DOHH2 (cell line): ENCODE measurements around the gene PALM2AKAP2.

Experiments
- EZH2phosphoT487 ChIP-seq: fragments of 200-600 bp; sonication (generic); IDR thresholded peaks from 2 replicates; pipeline ENCODE4 v1.6.1; 2017; ENCODE audit warnings: borderline replicate concordance, mild to moderate bottlenecking, antibody characterized with exemption, low read length, moderate library complexity, mixed read lengths
- TF ChIP-seq, protein P1 (sequence below): fragments of 200-600 bp; sonication (generic); IDR thresholded peaks from one replicate; pipeline ENCODE4 v1.5.1; 2014; ENCODE audit warnings: antibody characterized with exemption, mild to moderate bottlenecking, low read depth, low read length; ENCODE audit not compliant: poor library complexity, severe bottlenecking

DNA sequence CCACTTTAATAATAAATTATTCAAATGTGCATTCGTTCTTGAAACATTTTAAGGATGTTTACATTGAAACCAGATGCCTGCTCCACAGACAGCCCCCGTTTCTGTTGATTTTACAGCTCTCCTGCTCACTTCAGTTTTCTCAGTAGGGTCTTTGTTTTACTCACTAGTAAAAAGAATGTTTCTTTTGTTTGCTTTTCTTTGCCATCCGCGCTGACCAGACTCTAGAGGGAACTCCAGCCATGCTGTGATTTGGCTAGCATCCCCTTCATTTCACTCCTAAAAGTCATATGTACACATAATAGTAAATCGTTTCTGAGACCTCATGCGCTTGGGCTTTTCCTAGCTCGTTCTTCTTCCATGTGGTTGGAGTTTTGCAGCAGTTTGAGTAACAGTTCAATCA, 28.7 kb upstream of the PALM2AKAP2 start:
- TF ChIP-seq, protein P1, sequence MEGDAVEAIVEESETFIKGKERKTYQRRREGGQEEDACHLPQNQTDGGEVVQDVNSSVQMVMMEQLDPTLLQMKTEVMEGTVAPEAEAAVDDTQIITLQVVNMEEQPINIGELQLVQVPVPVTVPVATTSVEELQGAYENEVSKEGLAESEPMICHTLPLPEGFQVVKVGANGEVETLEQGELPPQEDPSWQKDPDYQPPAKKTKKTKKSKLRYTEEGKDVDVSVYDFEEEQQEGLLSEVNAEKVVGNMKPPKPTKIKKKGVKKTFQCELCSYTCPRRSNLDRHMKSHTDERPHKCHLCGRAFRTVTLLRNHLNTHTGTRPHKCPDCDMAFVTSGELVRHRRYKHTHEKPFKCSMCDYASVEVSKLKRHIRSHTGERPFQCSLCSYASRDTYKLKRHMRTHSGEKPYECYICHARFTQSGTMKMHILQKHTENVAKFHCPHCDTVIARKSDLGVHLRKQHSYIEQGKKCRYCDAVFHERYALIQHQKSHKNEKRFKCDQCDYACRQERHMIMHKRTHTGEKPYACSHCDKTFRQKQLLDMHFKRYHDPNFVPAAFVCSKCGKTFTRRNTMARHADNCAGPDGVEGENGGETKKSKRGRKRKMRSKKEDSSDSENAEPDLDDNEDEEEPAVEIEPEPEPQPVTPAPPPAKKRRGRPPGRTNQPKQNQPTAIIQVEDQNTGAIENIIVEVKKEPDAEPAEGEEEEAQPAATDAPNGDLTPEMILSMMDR: no peak
- no peak for TF ChIP-seq EZH2phosphoT487
